ENCODE results near the gene LRWD1.
"Not testable (repeated sequence)": the region's sequence is repeated elsewhere in the genome, so short reads cannot be mapped to it uniquely, and the experiment has no call there.

The LRWD1 gene

DNA sequence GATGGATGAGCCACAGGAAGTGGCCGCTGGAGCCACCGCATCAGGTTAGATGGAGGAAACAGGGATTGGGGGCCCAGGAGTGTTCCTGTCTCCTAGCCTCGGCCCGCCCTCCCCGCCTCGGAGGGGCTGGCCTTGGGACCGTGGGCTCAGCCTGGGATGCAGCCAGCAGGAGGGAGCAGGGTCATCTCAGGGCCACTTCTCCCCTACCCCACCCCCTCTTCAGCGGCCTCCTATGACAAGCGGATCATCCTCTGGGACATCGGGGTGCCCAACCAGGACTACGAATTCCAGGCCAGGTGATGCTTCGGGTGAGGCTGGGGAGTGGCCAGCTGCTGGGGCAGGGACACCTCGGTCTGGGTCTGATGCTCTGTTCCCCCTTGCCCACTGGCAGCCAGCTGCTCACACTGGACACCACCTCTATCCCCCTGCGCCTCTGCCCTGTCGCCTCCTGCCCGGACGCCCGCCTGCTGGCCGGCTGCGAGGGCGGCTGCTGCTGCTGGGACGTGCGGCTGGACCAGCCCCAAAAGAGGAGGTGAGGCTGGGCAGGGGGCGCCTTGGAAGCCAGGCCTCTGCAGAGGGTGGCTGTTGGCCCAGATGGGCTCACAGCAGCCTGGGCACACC lies 4.7 kb downstream of the LRWD1 start:
- DNase-seq = no peak

DNA sequence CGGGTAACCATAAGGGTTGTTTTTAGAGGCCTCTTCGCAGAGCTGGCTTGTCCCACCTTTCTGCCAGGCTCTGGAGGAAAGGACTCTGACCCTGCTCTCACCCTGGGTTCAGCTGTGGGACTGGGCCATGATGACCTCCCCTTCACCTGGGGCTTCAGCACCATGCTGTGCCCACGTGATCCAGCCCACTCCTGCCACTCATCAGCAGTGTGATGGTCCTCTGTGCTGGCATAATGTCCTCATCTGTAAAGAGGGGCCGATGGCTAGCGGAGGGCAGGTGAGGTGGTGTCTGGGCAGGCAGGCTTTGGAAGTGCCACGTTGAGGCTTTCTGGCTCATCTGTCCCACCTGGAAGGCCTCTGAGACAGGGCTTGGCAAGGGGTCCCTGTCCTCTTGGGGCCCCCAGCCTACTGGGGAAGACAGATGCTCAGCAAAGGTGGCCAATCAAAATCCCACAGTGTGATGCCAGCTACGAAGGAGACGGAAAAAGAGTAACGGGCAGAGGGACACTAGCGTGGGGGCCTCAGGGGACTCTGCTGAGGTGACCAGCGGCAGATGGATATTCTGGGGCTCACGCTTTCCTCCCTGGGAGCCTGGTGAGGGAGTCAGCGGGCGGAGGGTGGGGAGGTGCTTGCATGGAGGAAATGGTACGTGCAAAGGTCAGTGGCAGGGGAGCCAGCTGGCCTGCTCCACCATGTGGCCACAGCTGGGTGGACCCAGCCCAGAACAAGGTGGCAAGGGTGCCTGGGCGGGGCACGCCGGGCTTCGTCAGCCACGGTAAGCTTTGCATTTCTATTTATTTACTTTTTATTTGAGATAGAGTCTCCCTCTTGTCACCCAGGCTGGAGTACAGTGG lies 5.4 kb downstream of the LRWD1 start:
- no peak for DNase-seq

- DNase-seq = no peak
Measured at GRCh38 chr7:102471791-102472125, 7.0 kb downstream of the LRWD1 start.

- DNase-seq = no peak
Measured at GRCh38 chr7:102472126-102473041, 7.6 kb downstream of the LRWD1 start.

GRCh38 chr7:102473271-102473991 lies 8.6 kb downstream of the LRWD1 start:
- DNase-seq = no peak

DNA sequence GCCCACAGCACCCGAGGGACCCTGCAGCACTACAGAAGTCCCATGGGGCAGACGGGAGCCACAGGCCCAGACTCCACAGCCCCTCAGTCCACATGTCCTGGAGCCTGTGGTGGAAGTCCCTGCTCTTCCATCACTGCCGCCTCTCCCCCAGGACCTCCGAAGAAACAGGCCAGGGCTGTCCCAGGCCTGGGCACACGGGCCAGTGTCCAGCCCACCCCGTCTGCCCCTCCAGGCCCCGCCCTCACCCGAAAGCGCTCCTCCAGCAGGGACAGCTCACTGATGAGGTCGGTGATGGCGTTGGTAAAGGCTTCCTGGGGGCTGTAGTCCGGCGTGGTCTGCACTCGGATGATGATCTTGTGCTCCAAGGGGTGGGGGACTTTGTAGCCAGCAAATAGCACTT lies 9.3 kb downstream of the LRWD1 start:
- DNase-seq = not testable (repeated sequence)

DNA sequence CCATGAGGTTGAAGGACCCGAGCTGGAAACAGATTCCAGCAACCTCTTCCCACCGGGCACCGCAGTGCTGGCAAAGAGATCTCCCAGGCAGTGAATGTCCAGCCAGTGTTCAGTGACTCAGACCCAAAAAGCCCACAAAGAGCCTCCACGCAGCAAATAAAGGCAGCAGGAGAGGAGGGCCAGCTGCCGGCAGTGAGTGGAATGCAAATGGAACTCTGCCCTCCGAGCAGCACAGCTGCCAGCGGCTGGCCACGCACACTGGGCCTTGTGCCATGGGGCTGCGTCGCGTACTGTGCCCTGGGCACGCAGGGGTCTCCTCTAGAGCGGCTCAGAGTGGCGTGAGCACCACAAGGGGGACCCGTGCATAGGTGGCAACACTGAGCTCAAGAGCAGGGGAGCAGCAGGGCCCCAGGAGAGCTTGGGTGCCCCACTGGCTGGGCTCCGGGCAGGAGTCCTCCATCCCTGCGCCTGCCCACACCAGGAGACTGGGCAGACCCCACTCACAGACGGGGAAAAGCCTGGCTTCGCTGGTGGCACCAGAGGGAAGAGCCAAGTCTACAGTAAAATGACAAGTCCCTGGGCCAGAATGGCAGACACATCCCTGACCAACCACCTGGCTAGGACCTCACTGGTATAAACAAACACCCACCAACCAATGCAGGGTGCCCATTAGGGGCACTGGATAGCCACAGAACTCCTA lies 10.1 kb downstream of the LRWD1 start:
- DNase-seq = not testable (repeated sequence)

GRCh38 chr7:102478314-102479208 lies 13.8 kb downstream of the LRWD1 start, which contains the start of gene POLR2J:
Gene POLR2J (minus strand): TSS chr7:102478922. CDS start chr7:102478860, 62 bp downstream.
- not testable (repeated sequence) for DNase-seq

GRCh38 chr7:102479209-102479584 lies 14.4 kb downstream of the LRWD1 start:
- not testable (repeated sequence) for DNase-seq

DNA sequence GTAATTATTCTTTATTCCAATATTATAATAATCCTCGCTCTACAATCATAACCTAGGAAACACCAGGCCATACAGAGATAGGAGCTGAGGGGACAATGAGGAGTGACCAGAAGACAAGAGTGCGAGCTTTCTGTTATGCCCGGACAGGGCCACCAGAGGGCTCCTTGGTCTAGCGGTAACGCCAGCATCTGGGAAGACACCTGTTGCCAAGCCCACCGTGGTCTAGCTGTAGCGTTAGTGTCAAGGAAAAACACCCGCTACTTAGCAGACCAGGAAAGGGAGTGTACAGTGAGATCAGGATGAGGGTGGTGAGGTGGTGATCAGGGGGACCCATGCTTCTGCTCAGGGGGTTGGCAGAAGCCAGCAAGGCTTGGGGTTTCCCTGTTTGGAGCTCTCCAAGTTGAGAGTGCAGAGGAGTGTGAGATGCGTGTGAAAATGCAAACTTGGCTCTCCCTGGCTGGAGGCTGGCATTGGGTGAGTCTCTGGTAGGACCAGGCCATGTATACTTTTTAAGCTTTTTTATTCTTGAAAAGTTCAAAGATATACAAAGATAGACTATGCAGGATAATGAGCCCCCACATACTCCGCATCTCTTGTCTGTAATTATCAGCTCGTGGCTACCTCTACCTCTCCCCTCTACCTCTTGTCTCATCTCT lies 15.3 kb downstream of the LRWD1 start:
- DNase-seq = not testable (repeated sequence)

DNA sequence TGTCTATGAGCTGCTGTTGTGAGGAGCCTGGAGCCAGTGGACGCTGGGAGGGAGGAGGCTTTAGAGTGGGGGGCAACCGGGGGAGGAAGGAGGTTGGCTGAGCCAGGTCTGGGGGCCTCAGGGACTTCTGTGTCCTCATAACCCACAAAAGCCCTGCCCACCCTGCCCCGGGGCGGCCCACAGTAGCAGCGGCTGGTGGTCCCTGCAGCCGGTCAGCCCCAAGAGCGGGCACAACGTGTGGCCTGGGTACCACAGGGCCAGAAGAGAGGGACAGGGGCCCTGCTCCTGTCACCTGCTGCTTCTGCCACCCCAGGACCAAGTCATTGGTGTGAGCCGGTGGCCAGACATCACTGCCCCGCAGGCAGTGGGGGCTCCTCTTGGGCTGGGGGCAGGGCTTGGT lies 17.2 kb downstream of the LRWD1 start:
- not testable (repeated sequence) for DNase-seq

GRCh38 chr7:102484317-102484716 lies 19.5 kb downstream of the LRWD1 start:
- DNase-seq = not testable (repeated sequence)

- not testable (repeated sequence) for DNase-seq
Measured at GRCh38 chr7:102490529-102491075, 25.8 kb downstream of the LRWD1 start.

GRCh38 chr7:102493220-102493935 lies 28.6 kb downstream of the LRWD1 start:
- not testable (repeated sequence) for DNase-seq

GRCh38 chr7:102494026-102494425 lies 29.2 kb downstream of the LRWD1 start:
- DNase-seq = not testable (repeated sequence)

DNA sequence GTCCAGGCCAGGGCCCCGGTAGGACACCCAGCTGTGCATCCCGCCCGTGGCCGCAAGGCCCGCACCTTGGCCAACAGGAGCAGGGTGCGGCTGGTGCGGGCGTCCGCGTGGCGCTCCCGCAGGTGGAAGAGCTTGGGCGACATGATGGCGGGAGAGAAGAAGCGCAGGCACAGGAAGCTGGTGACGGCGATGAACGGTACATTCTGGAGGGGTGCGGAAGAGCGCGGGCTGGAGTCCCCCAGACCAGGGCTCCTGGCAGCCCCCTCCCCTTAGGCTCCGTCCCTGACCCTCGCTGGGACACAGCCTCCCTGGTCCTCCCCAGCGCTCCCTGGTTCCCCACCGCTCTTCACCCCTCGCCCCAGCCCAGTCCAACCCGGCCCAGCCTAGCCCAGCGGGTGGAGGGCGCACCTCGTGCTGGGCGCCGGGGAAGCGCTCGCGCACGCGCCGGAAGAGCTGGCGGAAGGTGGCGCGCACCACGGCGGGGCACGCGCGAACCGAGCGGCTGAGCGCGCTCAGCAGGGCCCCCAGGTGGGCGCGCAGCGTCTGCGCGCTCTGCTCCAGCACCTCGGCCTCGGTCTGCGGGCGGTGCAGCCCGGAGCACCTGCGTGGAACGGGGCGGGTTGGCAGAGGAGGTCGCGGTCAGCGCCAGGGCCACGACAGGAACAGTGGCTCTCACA lies 29.8 kb downstream of the LRWD1 start:
- not testable (repeated sequence) for DNase-seq

- not testable (repeated sequence) for DNase-seq
Measured at GRCh38 chr7:102496861-102497260, 32.1 kb downstream of the LRWD1 start.

- DNase-seq = not testable (repeated sequence)
Measured at GRCh38 chr7:102497308-102497707, 32.5 kb downstream of the LRWD1 start.

DNA sequence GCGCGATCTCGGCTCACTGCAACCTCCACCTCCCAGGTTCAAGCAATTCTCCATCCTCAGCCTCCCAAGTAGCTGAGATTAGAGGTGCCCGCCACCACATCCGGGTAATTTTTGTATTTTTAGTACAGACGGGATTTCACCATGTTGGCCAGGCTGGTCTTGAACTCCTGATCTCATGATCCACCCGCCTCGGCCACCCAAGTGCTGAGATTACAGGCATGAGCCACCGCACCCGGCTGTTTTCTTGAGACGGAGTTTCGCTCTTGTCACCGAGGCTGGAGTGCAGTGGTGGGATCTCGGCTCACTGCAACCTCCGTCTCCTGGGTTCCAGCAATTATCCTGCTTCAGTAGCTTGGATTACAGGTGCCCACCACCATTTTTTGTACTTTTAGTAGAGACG lies 33.5 kb downstream of the LRWD1 start:
- not testable (repeated sequence) for DNase-seq
